ENCODE results near the gene PRSS57. TPM values are rescaled to one million over a fixed set of nuclear protein-coding genes. Genes with fewer than 3 reads are reported as not detected.

PRSS57 gene
- total and polyA plus RNA-seq, 2 donors (not counting 1 experiment from before 2014, with no cell fraction given) = not detected

GRCh38 chr19:650121-650520 lies 45.1 kb downstream of the PRSS57 start:
- Histone ChIP-seq H3K9me3 (ENCODE audit: control insufficient read depth, insufficient read depth, low read depth, low read length) (no peaks in the 10 kb centered on the region), H3K4me2 (ENCODE audit: extremely low read depth, insufficient read depth, low read length) (no peak overlapping the region), H3K79me2 (ENCODE audit: control insufficient read depth, insufficient read depth, low read length) (peaks cover 35% of the 10 kb centered on the region), H3K36me3 (ENCODE audit: control insufficient read depth, insufficient read depth, low read length) (peaks cover 27% of the 10 kb centered on the region), H3K27me3 (ENCODE audit: control insufficient read depth, insufficient read depth, low read length) (no peaks in the 10 kb centered on the region), H4K20me1 (ENCODE audit: control insufficient read depth, extremely low read depth, insufficient read depth, low read length) (no peaks in the 10 kb centered on the region), H3K9ac (ENCODE audit: insufficient read depth, low read length) (no peak overlapping the region), H3K4me3 (replicated peaks in 1 of 4; ENCODE audit: control extremely low read depth in 1 of 4, insufficient read depth in 1 of 4, low read depth in 3 of 4, low read length in 4 of 4) (no peak overlapping the region), H2AFZ (ENCODE audit: low read length) (no peak overlapping the region), H3K4me1 (ENCODE audit: control insufficient read depth, extremely low read depth, insufficient read depth, low read length) (no peaks in the 10 kb centered on the region), H3K27ac (ENCODE audit: insufficient read depth, low read length) (no peak overlapping the region)
- DNase-seq (ENCODE audit: low read depth in 2 of 2) = no peak
- no peak for TF ChIP-seq EZH2 (IDR thresholded peaks at IDR 0.05; ENCODE audit: low read length, missing control alignments)
- no peak for TF ChIP-seq CTCF (conservative IDR thresholded peaks at IDR 0.05 in 1 of 2, IDR thresholded peaks at IDR 0.05 in 1 of 2; ENCODE audit: low read depth in 1 of 2, low read length in 2 of 2)

DNA sequence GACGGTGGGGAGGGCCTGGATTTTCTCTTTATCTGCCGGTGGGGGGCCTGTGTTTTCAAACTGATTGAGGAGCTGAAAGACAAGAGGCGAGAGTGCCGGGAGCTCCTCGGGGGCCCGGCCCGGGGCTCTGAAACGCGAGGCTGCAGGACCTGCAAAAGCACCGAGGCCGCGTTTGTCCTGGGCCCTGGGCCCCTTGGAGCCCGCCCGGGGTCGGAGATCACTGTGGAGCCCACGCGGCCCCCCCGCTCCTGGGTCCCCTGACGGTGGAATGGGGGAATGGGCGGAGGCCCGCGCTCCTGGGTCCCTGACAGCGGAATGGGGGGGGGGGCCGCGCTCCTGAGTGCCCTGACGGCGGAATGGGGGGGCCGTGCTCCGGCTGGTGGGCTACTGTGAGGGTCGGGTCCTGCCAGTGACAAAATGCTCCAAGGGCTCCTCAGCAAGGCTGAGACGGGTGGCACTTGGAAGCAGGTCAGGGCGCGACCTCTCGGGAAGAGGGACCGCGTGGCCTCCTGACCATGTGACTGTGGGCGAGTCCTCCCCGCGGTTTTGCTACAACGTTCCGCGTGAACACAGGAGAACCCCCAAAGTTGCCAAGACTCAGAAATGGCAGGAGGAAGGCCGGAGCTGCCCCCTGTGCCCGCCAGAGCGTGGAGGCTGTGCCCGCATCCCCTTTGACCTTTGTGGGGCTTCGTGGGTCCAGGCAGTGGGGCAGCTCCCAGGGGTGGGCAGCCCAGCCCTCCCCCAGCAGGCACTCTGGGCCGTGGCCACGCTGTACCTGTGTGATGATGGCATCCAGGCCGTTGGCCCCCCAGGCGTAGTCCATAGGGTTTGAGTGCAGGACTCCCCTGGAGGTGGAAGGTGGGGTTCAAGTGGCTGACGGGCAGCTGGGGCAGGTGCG lies 46.1 kb downstream of the PRSS57 start:
- no peak for TF ChIP-seq CTCF (conservative IDR thresholded peaks at IDR 0.05 in 1 of 2, IDR thresholded peaks at IDR 0.05 in 1 of 2; ENCODE audit: low read depth in 1 of 2, low read length in 2 of 2)
- TF ChIP-seq EZH2 (IDR thresholded peaks at IDR 0.05; ENCODE audit: low read length, missing control alignments) = no peak
- peaks cover 28% of the 10 kb centered on the region for H3K79me2 ChIP-seq (ENCODE audit: control insufficient read depth, insufficient read depth, low read length)

GRCh38 chr19:648305-648704 lies 46.9 kb downstream of the PRSS57 start:
- H3K9ac ChIP-seq (ENCODE audit: insufficient read depth, low read length) = no peak overlapping the region
- H3K9me3 ChIP-seq (ENCODE audit: control insufficient read depth, insufficient read depth, low read depth, low read length) = no peaks in the 10 kb centered on the region
- no peaks in the 10 kb centered on the region for H4K20me1 ChIP-seq (ENCODE audit: control insufficient read depth, extremely low read depth, insufficient read depth, low read length)
- no peak overlapping the region for H3K4me3 ChIP-seq (replicated peaks in 1 of 4; ENCODE audit: control extremely low read depth in 1 of 4, insufficient read depth in 1 of 4, low read depth in 3 of 4, low read length in 4 of 4)
- H3K27me3 ChIP-seq (ENCODE audit: control insufficient read depth, insufficient read depth, low read length) = no peaks in the 10 kb centered on the region
- H3K4me2 ChIP-seq (ENCODE audit: extremely low read depth, insufficient read depth, low read length) = no peak overlapping the region
- TF ChIP-seq EZH2 (IDR thresholded peaks at IDR 0.05; ENCODE audit: low read length, missing control alignments) (no peak), CTCF (conservative IDR thresholded peaks at IDR 0.05 in 1 of 2, IDR thresholded peaks at IDR 0.05 in 1 of 2; ENCODE audit: low read depth in 1 of 2, low read length in 2 of 2) (no peak)
- H3K4me1 ChIP-seq (ENCODE audit: control insufficient read depth, extremely low read depth, insufficient read depth, low read length) = no peaks in the 10 kb centered on the region
- DNase-seq (ENCODE audit: low read depth in 2 of 2) = no peak
- no peak overlapping the region for H3K27ac ChIP-seq (ENCODE audit: insufficient read depth, low read length)
- no peak overlapping the region for H2AFZ ChIP-seq (ENCODE audit: low read length)
- H3K36me3 ChIP-seq (ENCODE audit: control insufficient read depth, insufficient read depth, low read length) = peaks cover 24% of the 10 kb centered on the region
- peaks cover 19% of the 10 kb centered on the region for H3K79me2 ChIP-seq (ENCODE audit: control insufficient read depth, insufficient read depth, low read length)

More for the DNA sequence above, 46.1 kb downstream of the PRSS57 start:
- H3K9ac ChIP-seq (ENCODE audit: insufficient read depth, low read length) = no peak overlapping the region
- no peaks in the 10 kb centered on the region for H3K27me3 ChIP-seq (ENCODE audit: control insufficient read depth, insufficient read depth, low read length)
- no peak overlapping the region for H3K4me2 ChIP-seq (ENCODE audit: extremely low read depth, insufficient read depth, low read length)
- H3K9me3 ChIP-seq (ENCODE audit: control insufficient read depth, insufficient read depth, low read depth, low read length) = no peaks in the 10 kb centered on the region
- no peak for DNase-seq (ENCODE audit: low read depth in 2 of 2)
- H3K36me3 ChIP-seq (ENCODE audit: control insufficient read depth, insufficient read depth, low read length) = peaks cover 29% of the 10 kb centered on the region
- no peak overlapping the region for H2AFZ ChIP-seq (ENCODE audit: low read length)
- no peaks in the 10 kb centered on the region for H4K20me1 ChIP-seq (ENCODE audit: control insufficient read depth, extremely low read depth, insufficient read depth, low read length)
- no peaks in the 10 kb centered on the region for H3K4me1 ChIP-seq (ENCODE audit: control insufficient read depth, extremely low read depth, insufficient read depth, low read length)
- no peak overlapping the region for H3K27ac ChIP-seq (ENCODE audit: insufficient read depth, low read length)
- no peak overlapping the region for H3K4me3 ChIP-seq (replicated peaks in 1 of 4; ENCODE audit: control extremely low read depth in 1 of 4, insufficient read depth in 1 of 4, low read depth in 3 of 4, low read length in 4 of 4)
